Panc1 (cell line): ENCODE measurements around the gene DCLRE1C. TPM values are rescaled to one million over a fixed set of nuclear protein-coding genes. Genes with fewer than 3 reads are reported as not detected.

Source experiments
- ATAC-seq: fragments of 200-7000 bp; cut with Tn5 transposase; 2 replicates; pipeline ENCODE4 v1.9.1; 2020; ENCODE audit warnings: mild to moderate bottlenecking, moderate library complexity
- BruUV-seq: library from RNA; stranded (reverse); fragments of 400-500 nt; replicated peaks from 2 replicates; lab custom pipeline; 2021; lab: Mats Ljungman, UMichigan
- CTCF ChIA-PET: fragments of 300-600 bp; sonication (Branson Sonifier 250); formaldehyde crosslinking; loops from one replicate; lab custom pipeline; 2022; ENCODE audit warnings: antibody characterized with exemption; lab: Charles Lee
- POLR2A ChIA-PET: fragments of 300-600 bp; sonication (Branson Sonifier 250); formaldehyde crosslinking; loops from one replicate; lab custom pipeline; 2022; ENCODE audit warnings: antibody characterized with exemption; lab: Charles Lee
- DNase-seq: peaks from one replicate; pipeline ENCODE4 v3.0.0-alpha.2; 2010; ENCODE audit warnings: low read depth, low spot score
- H3K27ac ChIP-seq: 2 replicates; pipeline ENCODE4 v1.5.1; 2011; ENCODE audit warnings: mild to moderate bottlenecking, low read length, inconsistent platforms
- H3K27me3 ChIP-seq: fragments of 200-500 bp; sonication (Bioruptor generic); 2 replicates; pipeline ENCODE4 v1.6.0; 2014; ENCODE audit warnings: low read length, inconsistent platforms; ENCODE audit not compliant: control insufficient read depth, insufficient read depth
- H3K36me3 ChIP-seq: fragments of 200-500 bp; sonication (Bioruptor generic); 2 replicates; pipeline ENCODE4 v1.5.1; 2014; ENCODE audit warnings: inconsistent platforms, mild to moderate bottlenecking, low read length, moderate library complexity; ENCODE audit not compliant: control insufficient read depth, insufficient read depth
- H3K4me1 ChIP-seq: 2 replicates; pipeline ENCODE4 v1.5.1; 2011; ENCODE audit warnings: inconsistent platforms, mild to moderate bottlenecking, low read length, moderate library complexity; ENCODE audit not compliant: control insufficient read depth, insufficient read depth
- H3K4me3 ChIP-seq, 2 experiments: 2 replicates each; pipeline ENCODE4 v1.5.1; 2011 to 2012; ENCODE audit warnings: low read depth in 2 of 2, low read length in 2 of 2, mild to moderate bottlenecking in 2 of 2, inconsistent platforms in 1 of 2, moderate library complexity in 1 of 2
- H3K9me3 ChIP-seq: fragments of 200-500 bp; sonication (Bioruptor generic); 2 replicates; pipeline ENCODE4 v1.5.1; 2014; ENCODE audit warnings: low read depth, mild to moderate bottlenecking, inconsistent platforms, low read length, moderate library complexity; ENCODE audit not compliant: control insufficient read depth, insufficient read depth
- POLR2AphosphoS5 ChIP-seq: IDR thresholded peaks from 2 replicates; pipeline ENCODE4 v1.6.1; 2012; ENCODE audit warnings: mild to moderate bottlenecking, low read depth, low read length, moderate library complexity
- REST ChIP-seq, 2 experiments: IDR thresholded peaks; 2 replicates each; pipeline ENCODE4 v1.6.1; 2011 to 2012; ENCODE audit warnings: low read depth in 2 of 2, control low read depth in 1 of 2, low read length in 1 of 2, mild to moderate bottlenecking in 1 of 2, moderate library complexity in 1 of 2; ENCODE audit not compliant: insufficient read depth in 1 of 2
- SIN3A ChIP-seq: IDR thresholded peaks from 2 replicates; pipeline ENCODE4 v1.6.1; 2012; ENCODE audit warnings: low read depth, mild to moderate bottlenecking, low read length, moderate library complexity, borderline replicate concordance; ENCODE audit not compliant: insufficient read depth
- TCF7L2 ChIP-seq: IDR thresholded peaks from 2 replicates; pipeline ENCODE4 v1.6.1; 2011; ENCODE audit warnings: mild to moderate bottlenecking, low read depth, low read length, inconsistent platforms
- in situ Hi-C: cut with HindIII; loops from 2 replicates; pipeline ENCODE4 v1.10.0; 2016; ENCODE audit warnings: low sequenced_read_pairs, low pct_unique_long_range_greater_than_20kb
- intact Hi-C: fragments of 100-400 bp; cut with micrococcal nuclease; formaldehyde crosslinking; loops from one replicate; pipeline ENCODE4 v1.10.0; 2022; ENCODE audit not compliant: unreplicated experiment
- total RNA-seq: library from RNA; stranded (reverse); gene quantifications from one replicate; pipeline ENCODE4 v1.2.1, GENCODE V29; 2021; ENCODE audit not compliant: unreplicated experiment
- TF ChIP-seq, protein P1 (sequence below): fragments of 450-650 bp; IDR thresholded peaks from 2 replicates; pipeline ENCODE4 v1.5.1; 2017; ENCODE audit warnings: mild to moderate bottlenecking

The DCLRE1C gene
- total RNA-seq, 1 experiment from 2014 or later: 9.1 TPM

DNA sequence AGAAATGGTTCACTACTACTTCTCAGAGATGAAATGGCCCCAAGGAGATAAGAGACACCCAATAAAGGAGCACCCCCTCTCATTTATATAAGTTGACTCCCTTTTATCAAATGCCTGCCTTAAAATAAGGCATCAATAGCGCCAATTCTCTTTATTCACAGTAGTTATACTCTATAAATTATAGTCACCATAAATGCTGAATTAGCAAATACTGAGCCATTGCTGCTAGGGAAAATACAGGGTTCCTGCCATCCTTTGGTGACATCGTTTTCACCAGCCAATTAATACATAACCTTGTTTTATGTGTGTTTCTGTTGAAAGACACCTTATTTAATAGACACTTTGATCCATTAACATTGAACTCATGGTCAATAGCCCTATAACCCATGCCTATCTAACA, 28.6 kb downstream of the DCLRE1C start:
- POLR2A ChIA-PET: no interaction called here
- no peaks in the 10 kb centered on the region for H3K27me3 ChIP-seq
- DNase-seq (no peak), ATAC-seq (no peak)
- no peaks in the 10 kb centered on the region for H3K9me3 ChIP-seq
- no peaks in the 10 kb centered on the region for H3K4me1 ChIP-seq
- in situ Hi-C loops (no loop called here), intact Hi-C loops (no loop called here)
- no TSS peak for BruUV-seq
- CTCF ChIA-PET: no interaction called here
- no peak overlapping the region for H3K27ac ChIP-seq
- H3K36me3 ChIP-seq: no peaks in the 10 kb centered on the region; the same call in 1 of the 2 replicates
- H3K4me3 ChIP-seq: no peak overlapping the region
- TF ChIP-seq POLR2AphosphoS5 (no peak), SIN3A (no peak), TCF7L2 (no peak), REST (IDR thresholded peaks at IDR 0.05; ENCODE audit: insufficient read depth in 1 of 2, low read depth in 2 of 2, low read length in 1 of 2) (no peak)
- TF ChIP-seq, protein P1, sequence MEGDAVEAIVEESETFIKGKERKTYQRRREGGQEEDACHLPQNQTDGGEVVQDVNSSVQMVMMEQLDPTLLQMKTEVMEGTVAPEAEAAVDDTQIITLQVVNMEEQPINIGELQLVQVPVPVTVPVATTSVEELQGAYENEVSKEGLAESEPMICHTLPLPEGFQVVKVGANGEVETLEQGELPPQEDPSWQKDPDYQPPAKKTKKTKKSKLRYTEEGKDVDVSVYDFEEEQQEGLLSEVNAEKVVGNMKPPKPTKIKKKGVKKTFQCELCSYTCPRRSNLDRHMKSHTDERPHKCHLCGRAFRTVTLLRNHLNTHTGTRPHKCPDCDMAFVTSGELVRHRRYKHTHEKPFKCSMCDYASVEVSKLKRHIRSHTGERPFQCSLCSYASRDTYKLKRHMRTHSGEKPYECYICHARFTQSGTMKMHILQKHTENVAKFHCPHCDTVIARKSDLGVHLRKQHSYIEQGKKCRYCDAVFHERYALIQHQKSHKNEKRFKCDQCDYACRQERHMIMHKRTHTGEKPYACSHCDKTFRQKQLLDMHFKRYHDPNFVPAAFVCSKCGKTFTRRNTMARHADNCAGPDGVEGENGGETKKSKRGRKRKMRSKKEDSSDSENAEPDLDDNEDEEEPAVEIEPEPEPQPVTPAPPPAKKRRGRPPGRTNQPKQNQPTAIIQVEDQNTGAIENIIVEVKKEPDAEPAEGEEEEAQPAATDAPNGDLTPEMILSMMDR: no peak

DNA sequence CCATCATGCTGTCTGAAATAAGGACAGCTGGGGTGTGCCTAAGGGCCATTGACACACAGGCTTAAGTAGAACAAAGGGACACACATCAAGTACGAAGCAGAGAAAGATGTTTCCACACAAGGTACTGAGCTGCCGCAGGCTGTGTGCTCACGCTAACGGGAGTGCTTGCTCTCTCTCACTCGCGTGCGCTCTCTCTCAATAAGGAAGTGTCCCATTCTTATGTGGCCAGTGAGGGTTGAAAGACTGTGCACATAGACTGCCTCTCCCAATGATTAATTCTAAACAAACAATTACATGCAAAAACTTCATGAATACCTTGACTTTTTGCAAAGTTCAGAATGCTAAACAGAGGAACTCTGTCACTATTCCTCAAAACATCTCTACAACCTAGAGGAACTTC, 29.9 kb downstream of the DCLRE1C start:
- no peak for TF ChIP-seq SIN3A
- TF ChIP-seq TCF7L2: no peak
- no peak for TF ChIP-seq REST (IDR thresholded peaks at IDR 0.05; ENCODE audit: insufficient read depth in 1 of 2, low read depth in 2 of 2, low read length in 1 of 2)
- TF ChIP-seq, protein P1: no peak
- TF ChIP-seq POLR2AphosphoS5: no peak
- Histone ChIP-seq H3K27ac (no peak overlapping the region), H3K9me3 (no peaks in the 10 kb centered on the region), H3K36me3 (no peaks in the 10 kb centered on the region; the same call in 1 of the 2 replicates), H3K4me1 (no peaks in the 10 kb centered on the region), H3K27me3 (no peaks in the 10 kb centered on the region), H3K4me3 (no peak overlapping the region)
- no peak for ATAC-seq
- ChIA-PET CTCF (no interaction called here), POLR2A (no interaction called here)
- intact Hi-C loops (no loop called here), in situ Hi-C loops (no loop called here)
- DNase-seq: no peak
- no TSS peak for BruUV-seq
